Dedifferentiated amniotic fluid mesenchymal stem cell (primary cell): ENCODE data around the gene OBSCN.

Source experiments
- DNase-seq: peaks from one replicate; pipeline ENCODE4 v3.0.0-alpha.2; 2016; ENCODE audit errors: extremely low spot score

OBSCN gene

DNA sequence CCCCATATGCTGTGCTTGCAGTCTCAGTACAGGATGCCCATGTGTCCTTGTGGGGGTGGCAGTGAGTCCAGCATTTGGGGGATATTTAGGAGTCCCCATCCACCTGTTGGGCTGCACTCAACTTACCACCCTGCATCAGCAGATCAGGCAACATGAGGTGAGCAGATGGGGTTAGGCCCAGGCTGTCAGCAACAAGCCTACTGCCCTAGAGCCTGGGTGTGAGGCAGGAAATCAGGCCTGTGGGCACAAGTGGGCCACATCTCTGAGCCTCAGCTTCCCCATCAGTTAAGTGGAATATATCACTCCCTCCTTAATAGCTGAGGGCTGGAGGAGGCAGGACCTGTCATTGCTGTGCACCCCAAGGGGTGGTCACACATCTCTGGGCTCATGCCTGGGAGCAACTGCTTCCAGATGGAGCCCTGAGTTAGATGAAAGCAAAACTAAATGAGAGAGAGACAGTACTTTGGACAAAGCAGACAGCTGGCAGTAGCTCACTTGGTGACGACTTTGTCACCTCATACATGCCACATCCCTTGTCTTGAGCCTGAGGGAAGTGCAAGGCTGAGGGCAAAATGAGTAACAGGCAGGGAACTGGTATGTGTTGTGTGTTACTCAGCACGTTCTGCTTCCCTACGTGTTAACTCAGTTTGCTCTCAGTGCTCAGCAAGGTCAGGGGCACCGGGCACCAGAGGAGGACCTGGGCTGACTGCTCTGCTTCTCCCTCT lies 150.4 kb downstream of the OBSCN start:
- DNase-seq, result no peak

DNA sequence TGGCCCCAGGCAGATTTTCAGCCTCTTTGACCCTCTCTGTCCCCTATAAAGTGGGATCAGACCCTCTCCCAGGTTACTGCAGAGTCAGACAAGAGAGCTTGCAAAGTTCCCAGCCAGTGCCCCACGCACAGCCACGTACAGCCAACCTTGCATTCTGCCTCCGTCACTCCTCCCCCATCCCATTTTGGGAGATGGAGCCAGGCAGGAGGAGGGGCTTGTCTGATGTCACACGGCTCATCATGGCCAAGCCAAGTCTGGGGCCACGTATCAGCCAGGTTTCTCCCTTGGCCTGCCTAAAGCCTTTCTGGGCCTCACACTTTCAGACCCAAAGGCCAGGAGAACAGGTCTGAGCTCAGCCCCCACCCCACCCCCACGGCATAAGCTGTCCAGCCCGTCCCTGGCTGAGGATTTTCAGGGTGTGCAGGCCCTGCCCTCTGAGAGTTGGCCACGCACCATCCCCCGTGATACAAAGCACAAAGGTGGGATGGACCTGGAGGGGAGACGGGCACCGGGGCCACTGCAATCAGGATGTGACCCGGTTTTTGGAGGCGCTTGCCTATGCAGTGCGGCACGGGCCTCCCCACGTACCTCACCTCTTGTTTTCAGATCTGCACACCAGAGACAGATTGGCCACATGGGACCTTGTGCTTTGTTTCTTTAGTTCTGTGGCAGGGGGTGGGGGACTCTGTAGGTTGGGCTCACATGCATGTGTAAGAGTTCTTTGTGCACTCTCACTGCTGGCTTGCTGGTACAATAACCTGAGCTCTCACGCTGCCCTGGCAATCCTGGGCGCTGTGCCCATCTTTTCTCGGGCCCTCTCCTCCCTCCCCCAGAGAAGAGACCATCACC lies 151.1 kb downstream of the OBSCN start:
- no peak for DNase-seq

DNA sequence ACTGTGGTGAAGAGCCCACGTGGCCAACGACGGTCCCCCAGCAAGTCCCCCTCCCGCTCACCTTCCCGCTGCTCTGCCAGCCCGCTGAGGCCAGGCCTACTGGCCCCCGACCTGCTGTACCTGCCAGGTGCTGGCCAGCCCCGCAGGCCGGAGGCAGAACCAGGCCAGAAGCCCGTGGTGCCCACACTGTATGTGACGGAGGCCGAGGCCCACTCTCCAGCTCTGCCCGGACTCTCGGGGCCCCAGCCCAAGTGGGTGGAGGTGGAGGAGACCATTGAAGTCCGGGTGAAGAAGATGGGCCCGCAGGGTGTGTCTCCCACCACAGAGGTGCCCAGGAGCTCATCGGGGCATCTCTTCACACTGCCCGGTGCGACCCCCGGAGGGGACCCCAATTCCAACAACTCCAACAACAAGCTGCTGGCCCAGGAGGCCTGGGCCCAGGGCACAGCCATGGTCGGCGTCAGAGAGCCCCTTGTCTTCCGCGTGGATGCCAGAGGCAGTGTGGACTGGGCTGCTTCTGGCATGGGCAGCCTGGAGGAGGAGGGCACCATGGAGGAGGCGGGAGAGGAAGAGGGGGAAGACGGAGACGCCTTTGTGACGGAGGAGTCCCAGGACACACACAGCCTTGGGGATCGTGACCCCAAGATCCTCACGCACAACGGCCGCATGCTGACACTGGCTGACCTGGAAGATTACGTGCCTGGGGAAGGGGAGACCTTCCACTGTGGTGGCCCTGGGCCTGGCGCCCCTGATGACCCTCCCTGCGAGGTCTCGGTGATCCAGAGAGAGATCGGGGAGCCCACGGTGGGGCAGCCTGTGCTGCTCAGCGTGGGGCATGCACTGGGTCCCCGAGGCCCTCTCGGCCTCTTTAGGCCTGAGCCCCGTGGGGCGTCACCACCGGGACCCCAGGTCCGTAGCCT lies 152.0 kb downstream of the OBSCN start:
- DNase-seq, result no peak

DNA sequence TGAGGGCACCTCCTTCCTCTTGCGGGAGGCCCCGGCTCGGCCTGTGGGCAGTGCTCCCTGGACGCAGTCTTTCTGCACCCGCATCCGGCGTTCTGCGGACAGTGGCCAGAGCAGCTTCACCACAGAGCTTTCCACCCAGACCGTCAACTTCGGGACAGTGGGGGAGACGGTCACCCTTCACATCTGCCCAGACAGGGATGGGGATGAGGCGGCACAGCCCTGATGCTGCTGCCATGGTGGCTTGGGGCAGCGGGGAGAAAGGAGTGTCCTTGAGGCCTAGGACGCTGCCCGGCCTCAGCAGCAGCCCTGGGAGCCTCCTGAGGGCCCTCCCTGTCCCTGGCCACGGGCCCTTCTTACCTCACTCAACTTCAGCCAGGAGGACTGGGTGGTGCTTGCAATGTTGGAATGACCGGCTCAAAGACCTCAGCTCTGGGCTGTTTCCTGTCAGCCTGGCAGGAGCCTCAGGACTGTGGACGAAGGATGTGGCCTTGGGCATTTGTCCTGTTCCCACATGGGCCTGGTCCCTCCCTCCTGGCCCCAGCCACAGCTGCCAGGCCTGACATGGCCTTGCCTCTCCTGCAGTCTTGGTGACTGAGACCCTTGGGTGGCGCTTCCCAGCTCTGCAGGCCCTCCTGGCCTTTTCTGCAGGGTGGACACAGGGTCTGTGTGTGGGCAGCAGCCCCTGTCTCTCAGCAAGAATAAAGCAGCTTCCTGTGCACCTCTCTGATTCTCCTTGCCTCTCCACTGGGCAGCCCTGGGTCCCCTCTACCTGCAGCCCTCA lies 152.9 kb downstream of the OBSCN start:
- no peak for DNase-seq

DNA sequence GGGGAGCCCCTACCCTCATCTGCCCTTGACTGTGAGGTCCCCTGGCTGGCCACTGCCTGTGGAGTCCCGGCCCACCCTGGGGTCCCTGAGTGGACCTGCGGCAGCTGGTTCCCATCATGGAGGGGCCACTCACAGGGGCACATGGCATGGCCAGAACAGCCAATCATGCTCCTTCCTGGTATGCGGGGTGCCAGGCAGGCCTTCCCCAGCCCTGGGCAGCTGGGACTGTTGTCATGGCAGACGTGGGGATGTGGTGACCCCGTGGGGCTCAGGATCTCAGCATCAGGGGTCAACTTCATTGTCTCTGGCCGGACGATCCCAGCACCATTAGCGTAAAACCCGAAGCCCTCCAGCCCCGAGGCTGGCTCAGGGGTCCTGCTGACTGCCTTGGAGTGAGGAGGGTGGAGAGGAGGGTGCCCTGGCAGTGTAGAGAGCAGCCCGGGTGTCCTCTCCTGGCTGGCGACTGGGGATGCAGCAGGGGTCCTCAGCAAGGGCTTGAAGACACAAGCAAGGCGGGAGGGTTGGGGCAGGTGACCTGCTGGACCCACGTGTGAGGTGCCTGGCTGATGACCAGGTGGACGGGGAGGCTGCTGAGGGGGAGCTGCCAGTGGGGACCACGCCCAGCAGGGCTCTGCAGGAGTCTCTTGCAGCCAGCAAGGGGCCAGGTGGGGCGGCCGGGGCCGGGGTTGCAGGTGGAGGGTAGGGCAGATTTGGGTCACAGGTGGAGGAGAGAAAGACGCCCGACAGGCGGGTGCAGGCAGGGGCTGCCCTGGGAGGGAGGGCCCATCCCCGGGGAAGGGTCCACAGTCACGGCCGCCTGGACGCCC lies 153.7 kb downstream of the OBSCN start:
- no peak for DNase-seq

DNA sequence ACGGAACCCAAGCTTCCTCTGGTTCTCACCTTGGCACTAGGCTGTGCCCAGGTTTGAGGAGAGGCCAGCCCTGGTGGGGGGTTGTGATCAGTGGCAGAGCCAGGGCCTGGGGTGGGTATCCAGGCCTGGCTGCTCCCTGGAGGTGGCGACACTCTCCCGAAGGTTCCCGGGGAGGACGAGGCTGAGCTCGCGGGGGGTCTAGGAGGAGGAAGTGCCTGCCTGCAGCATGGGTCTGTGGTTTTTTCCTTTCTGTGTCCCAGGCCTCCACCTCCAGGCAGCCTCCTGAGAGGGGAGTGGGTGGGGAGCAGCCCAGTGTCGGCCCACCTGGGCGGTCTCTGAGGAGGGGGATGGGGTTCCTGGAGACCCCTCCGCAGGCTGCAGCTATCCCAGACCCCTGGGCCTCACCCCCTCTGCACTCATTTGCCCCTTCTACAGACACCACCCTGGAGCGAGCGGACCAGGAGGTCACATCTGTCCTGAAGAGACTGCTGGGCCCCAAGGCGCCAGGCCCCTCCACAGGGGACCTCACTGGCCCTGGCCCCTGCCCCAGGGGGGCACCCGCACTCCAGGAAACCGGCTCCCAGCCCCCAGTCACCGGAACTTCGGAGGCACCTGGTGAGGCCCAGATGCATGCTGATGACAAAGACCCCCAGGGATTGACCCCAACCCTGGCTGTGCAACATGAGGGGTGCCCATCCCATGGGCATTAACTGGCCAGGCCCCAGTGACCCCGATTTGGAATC lies 154.5 kb downstream of the OBSCN start:
- DNase-seq, result no peak

DNA sequence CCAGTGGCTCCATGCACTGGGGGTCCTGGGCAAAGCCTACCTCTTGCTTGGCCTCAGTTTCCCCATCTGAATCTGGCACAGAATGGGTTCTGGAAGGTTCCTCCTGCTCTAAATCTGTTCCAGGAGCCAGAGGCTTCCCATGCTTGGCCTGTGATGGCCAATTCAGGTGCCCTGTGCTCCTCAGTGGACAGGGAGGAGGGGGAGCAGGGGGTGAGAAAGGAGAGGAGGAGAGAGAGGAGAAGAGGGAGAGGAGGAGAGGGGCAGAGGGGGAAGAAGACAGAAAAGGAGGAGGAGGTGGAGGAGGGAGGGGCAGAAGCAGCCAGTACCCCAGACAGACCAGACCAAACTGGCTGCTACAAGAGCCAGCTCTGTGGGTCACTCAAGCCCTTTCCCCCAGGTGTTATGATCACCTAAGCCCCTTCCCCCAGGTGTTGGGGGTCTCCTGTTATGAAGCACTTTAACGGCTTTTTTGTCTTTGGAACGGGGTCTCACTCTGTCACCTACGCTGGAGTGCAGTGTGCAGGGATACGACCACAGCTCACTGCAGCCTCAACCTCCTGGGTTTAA lies 155.1 kb downstream of the OBSCN start:
- DNase-seq, result no peak

DNA sequence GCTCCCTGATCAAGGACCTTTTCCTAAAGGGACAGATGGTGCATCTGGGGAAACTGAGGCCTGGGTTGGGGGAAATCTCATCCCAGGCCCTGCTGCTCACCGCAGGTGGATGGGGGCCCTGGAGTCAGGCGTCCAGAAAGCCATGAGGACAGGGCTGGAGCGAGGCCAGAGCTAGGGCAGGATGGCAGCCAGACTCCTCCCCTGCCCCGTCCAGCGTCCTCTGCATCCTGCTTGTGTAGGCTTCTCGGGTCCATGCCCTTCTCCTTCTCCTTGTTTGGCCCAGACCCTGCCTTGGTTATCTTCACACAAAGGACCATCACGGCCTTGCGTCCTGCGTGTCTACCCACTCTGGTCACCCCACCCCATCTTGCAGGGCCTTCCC lies 155.8 kb downstream of the OBSCN start:
- no peak for DNase-seq

DNA sequence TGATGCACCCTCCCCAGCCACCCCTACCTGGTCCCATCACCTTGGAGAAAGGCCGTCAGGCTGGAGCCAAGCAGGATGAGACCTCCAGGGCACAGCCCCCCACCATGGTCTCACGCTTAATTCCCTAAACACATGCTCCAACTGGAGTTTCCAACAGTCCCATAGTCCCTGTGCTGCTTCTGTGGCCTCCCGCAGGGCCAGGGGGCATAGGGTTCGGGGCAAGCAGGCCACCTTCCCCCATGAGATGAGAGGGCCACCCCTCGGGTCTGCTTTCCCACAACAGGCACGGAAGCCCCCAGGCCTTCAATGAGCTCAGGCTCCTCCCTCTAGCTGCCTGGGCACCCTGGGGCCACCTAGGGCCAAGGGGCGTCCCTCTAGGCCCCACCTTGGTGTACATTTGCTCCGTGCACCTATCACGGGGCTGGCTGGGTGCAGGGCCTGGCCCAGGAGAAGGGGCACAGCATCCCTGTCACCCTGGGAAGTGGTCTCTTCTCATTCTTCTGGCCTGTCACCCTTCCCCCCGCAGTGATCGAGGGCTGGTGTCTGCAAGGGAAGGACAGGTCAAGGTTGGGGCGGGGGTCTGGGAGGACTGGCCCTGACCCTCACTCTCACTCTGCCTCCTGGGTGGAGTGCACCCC lies 156.3 kb downstream of the OBSCN start:
- DNase-seq, result no peak

DNA sequence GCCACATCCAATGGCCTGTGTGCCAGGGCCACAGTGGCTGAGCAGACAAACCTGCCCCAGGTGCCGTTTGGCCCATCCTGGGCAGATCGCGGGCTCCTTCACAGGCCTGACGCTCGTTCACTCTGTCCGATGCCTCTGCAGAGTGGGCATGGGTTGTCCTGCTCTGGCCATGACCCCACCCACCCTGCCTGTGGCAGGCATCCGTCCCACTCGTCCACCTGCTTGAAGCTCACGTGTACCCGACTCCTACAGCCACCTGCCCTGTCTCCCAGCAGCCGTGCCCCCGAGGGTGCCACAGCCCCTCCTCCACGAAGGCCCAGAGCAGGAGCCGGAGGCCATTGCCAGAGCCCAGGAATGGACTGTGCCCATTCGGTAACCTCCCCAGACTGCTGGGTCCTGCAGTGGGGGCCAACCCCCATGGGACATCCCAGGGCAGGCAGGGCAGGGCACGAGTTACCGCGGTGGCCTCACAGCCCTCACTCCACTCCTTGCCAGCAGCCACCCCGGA lies 156.9 kb downstream of the OBSCN start:
- DNase-seq, result no peak

DNA sequence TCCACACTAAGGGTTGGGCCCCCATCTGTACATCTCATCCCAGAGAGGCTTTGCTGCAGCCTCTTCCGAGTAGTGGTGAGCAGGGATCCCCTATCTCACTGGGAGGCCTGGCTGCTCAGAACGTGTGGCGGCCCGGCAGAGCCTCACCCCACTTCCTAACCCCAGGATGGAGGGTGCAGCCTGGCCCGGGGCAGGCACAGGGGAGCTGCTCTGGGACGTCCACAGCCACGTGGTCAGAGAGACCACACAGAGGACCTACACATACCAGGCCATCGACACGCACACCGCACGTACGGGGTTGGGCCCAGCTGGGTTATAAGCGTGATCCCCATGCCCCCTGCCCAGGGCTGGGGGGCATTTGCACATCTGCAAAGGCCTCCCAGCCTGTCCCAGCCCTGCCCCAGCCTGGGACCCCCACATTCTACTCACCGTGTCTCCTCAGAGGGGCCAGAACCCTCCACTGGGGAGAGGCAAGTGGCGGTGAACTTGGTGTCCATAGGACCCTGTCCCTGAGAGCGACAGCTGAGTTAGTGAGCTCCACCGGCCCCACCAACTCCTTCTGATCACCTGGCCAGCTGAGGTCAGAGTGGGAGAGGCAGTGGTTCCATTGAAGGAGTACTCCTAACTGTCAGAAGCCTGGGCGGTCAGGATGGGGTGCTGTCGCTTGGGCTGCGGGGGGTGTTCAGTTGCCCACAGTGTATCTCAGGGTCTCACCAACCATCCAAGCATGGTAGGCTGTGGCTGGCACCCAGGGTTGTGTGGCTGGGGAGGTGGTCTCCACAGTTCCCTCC lies 157.6 kb downstream of the OBSCN start:
- DNase-seq, result no peak

DNA sequence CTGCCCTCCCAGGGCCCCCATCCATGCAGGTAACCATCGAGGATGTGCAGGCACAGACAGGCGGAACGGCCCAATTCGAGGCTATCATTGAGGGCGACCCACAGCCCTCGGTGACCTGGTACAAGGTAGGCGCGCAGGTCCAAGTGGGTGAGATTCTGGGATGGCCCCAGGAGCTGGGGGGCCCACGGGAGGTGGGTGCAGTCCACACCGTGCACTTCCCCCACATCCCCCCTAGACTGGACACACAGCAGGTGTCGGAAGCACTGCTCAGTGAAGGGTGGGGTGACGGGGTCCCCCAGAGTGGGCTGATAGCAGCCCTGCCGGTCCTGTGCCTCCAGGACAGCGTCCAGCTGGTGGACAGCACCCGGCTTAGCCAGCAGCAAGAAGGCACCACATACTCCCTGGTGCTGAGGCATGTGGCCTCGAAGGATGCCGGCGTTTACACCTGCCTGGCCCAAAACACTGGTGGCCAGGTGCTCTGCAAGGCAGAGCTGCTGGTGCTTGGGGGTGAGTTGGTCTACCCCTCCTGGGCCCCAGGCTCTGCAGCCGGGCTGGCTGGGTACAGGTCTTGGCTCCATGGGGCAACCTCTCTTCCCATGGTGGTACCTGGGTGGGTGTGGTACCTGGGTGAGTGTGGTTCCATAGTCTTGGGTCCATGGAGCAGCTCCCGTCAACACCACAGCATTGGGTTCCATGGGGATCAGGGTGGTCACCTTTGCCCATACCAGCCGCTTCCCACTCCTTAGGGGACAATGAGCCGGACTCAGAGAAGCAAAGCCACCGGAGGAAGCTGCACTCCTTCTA lies 158.4 kb downstream of the OBSCN start:
- DNase-seq, result no peak

DNA sequence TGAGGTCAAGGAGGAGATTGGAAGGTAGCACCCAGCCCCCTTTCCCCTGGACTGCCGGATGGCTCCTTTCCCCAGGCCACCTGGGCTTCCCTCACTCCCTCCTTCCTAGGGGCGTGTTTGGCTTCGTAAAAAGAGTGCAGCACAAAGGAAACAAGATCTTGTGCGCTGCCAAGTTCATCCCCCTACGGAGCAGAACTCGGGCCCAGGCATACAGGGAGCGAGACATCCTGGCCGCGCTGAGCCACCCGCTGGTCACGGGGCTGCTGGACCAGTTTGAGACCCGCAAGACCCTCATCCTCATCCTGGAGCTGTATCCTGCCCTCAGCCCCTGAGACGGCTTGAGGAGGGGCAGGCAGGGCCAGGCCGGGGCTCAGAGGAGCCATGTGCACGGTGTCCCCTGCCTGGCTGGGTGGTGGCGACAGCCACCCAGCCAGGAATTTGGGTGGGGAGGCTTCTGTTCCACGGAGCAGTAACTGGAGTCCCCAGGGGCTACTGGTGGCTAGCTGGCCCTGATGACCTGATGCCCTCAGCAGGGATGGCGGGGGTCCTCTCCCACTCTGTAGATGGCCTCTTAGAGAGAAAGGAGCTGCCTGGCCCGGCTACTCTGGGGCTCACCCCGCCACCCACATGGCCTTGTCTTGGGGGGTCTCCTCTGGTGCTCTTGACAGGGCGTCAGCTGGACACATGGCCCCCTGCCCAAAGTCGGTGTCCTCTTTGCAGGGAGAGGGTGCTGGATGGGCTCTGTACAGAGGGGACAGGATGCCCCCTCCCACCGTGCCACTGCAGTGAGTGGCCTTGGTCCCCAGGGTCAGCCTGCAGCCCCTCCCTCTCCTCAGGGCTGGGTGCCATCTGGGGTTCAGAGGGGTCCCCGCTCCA lies 159.3 kb downstream of the OBSCN start:
- no peak for DNase-seq

DNA sequence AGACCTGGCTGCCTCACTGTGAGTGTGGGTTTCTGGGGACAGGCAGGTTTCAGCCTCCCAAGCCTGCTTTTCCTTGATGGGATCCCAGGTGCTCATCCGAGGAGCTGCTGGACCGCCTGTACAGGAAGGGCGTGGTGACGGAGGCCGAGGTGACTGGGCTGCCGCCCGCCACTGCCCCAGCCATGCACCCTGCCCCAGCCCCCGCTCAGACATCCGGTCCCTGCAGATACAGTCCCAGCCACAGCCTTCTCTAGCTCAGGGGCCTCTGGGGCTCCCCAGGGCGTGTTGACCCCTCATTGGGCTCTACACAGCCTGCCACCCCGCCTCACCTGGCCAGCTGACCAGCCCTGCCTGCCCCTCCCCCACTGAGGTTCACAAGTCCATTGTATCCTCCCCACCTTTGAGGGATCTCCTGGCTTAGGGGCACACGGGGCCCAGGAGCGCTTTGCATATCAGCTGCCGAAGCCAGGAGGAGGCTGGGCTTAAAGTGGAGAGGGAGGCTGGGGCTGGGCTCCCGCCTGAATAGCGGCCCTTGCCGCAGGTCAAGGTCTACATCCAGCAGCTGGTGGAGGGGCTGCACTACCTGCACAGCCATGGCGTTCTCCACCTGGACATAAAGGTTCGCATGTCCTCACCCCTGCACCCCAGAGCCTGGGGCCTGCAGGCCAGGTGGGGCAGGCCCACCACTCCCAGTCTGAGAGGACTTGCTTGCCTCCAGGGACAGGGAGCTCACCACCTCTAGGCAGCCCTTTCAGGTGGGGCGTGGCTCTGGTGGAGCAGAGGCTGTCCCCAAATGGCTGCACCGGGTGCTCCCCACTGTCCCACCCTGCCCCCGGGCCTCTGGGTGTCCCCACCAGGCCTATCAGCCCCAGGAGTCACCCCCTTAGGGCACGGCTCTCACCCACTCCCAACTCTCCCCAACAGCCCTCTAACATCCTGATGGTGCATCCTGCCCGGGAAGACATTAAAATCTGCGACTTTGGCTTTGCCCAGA lies 160.3 kb downstream of the OBSCN start:
- DNase-seq, result no peak
